Activated B cell treated with CpG ODN at 0.5 μM for 24 hours (primary cell): ENCODE data around the gene TMF1. TPM values are rescaled to one million over a fixed set of nuclear protein-coding genes. Genes with fewer than 3 reads are reported as not detected.

ENCODE experiments used
- ATAC-seq: fragments of 200-7000 bp; cut with Tn5 transposase; one replicate; pipeline ENCODE4 v1.10.0; 2021; ENCODE audit warnings: low read depth, mild to moderate bottlenecking, moderate library complexity
- CTCF ChIA-PET: fragments of 350-600 bp; sonication (Branson Sonifier 250); formaldehyde crosslinking; loops from one replicate; lab custom pipeline; 2021; ENCODE audit warnings: antibody characterized with exemption; lab: Charles Lee
- POLR2A ChIA-PET: fragments of 350-600 bp; sonication (Branson Sonifier 250); formaldehyde crosslinking; loops from one replicate; lab custom pipeline; 2021; ENCODE audit warnings: antibody characterized with exemption; lab: Charles Lee
- DNase-seq: peaks from one replicate; pipeline ENCODE4 v3.0.0; 2022
- H3K27ac Mint-ChIP-seq: one replicate; pipeline ENCODE4 v1.8.0; 2020; ENCODE audit warnings: mixed read lengths
- H3K27me3 Mint-ChIP-seq: one replicate; pipeline ENCODE4 v1.8.0; 2021; ENCODE audit warnings: mixed read lengths
- H3K36me3 Mint-ChIP-seq: one replicate; pipeline ENCODE4 v1.8.0; 2021; ENCODE audit warnings: low read depth, mixed read lengths
- H3K4me1 Mint-ChIP-seq: one replicate; pipeline ENCODE4 v1.8.0; 2021; ENCODE audit warnings: mixed read lengths
- H3K4me3 Mint-ChIP-seq: one replicate; pipeline ENCODE4 v1.8.0; 2020; ENCODE audit warnings: mild to moderate bottlenecking, mixed read lengths
- H3K9me3 Mint-ChIP-seq: one replicate; pipeline ENCODE4 v1.8.0; 2020; ENCODE audit warnings: mixed read lengths
- intact Hi-C: fragments of 100-400 bp; cut with micrococcal nuclease; formaldehyde crosslinking; loops from one replicate; pipeline ENCODE4 v1.15.1; 2024
- total RNA-seq: library from RNA; stranded (reverse); gene quantifications from 2 replicates; pipeline ENCODE4 v1.2.3, GENCODE V29; 2022
- TF ChIP-seq, protein P1 (sequence below): fragments of 200-600 bp; IDR thresholded peaks from one replicate; pipeline ENCODE4 v1.8.0; 2022; ENCODE audit warnings: antibody characterized with exemption, mild to moderate bottlenecking

TMF1 gene
- total RNA-seq, 1 donor from 2014 or later, result 43.6 TPM

- Mint-ChIP-seq H3K4me3 (no peak overlapping the region), H3K4me1 (peaks cover 5% of the 10 kb centered on the region), H3K36me3 (peaks cover 19% of the 10 kb centered on the region), H3K9me3 (no peaks in the 10 kb centered on the region), H3K27me3 (no peaks in the 10 kb centered on the region), H3K27ac (no peak overlapping the region)
- TF ChIP-seq, protein P1, sequence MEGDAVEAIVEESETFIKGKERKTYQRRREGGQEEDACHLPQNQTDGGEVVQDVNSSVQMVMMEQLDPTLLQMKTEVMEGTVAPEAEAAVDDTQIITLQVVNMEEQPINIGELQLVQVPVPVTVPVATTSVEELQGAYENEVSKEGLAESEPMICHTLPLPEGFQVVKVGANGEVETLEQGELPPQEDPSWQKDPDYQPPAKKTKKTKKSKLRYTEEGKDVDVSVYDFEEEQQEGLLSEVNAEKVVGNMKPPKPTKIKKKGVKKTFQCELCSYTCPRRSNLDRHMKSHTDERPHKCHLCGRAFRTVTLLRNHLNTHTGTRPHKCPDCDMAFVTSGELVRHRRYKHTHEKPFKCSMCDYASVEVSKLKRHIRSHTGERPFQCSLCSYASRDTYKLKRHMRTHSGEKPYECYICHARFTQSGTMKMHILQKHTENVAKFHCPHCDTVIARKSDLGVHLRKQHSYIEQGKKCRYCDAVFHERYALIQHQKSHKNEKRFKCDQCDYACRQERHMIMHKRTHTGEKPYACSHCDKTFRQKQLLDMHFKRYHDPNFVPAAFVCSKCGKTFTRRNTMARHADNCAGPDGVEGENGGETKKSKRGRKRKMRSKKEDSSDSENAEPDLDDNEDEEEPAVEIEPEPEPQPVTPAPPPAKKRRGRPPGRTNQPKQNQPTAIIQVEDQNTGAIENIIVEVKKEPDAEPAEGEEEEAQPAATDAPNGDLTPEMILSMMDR, result no peak
- ATAC-seq, result no peak
- ChIA-PET CTCF (no interaction called here), POLR2A (no interaction called here)
- intact Hi-C loops, result no loop called here
- DNase-seq, result no peak
Observed at GRCh38 chr3:69008980-69009379, 43.2 kb downstream of the TMF1 start.

DNA sequence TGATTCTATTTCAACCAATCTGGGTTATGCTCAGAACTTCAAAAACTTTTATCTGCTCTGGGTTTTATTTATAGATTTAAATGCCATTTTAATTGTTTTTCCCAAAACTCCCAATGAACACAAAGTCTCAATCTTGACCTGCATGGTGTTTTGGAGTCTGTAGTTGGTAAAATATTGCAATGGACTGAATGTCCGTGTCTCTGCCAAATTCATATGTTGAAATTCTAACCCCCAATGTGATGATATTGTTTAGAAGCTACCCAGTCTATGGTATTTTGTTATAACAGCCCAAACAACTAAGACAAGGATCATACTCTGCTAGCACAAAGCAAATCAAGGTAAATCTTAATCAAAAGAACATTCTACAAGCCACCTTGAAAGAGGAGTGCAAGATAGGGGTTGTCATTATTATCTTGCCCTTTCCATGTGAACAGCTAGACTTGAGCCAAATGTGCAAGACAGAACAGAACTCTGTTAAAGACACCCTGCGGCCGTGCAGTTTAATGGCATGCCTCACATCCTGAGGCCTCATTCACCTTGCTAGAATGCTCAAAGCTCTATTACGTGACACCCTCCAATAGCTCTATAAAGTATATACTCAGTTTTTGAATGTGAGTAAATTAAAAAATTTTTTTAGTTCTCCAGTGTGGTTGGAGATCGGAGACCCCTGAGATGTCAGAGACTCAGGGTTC is 46.2 kb downstream of the TMF1 start:
- no peak for ATAC-seq
- ChIA-PET POLR2A (no interaction called here), CTCF (interaction anchor here (0.6 kb wide), 1 partner anchor 68 kb away, joined by 4 read pairs; no protein-coding TSS in a partner anchor)
- H3K36me3 Mint-ChIP-seq, result peaks cover 32% of the 10 kb centered on the region
- no peak overlapping the region for H3K4me3 Mint-ChIP-seq
- no peak overlapping the region for H3K27ac Mint-ChIP-seq
- TF ChIP-seq, protein P1, result no peak
- H3K4me1 Mint-ChIP-seq, result no peaks in the 10 kb centered on the region
- no peak for DNase-seq
- H3K27me3 Mint-ChIP-seq, result no peaks in the 10 kb centered on the region
- H3K9me3 Mint-ChIP-seq, result no peaks in the 10 kb centered on the region
- intact Hi-C loops, result no loop called here

- ChIA-PET CTCF (interaction anchor here (0.6 kb wide), 1 partner anchor 69 kb away, joined by 4 read pairs; no protein-coding TSS in a partner anchor), POLR2A (no interaction called here)
- TF ChIP-seq, protein P1, result no peak
- Mint-ChIP-seq H3K27me3 (no peaks in the 10 kb centered on the region), H3K27ac (no peak overlapping the region), H3K4me1 (no peaks in the 10 kb centered on the region), H3K4me3 (no peak overlapping the region), H3K36me3 (peaks cover 32% of the 10 kb centered on the region), H3K9me3 (no peaks in the 10 kb centered on the region)
- DNase-seq (no peak), ATAC-seq (no peak)
- intact Hi-C loops, result no loop called here
Observed at GRCh38 chr3:69005071-69005790, 46.9 kb downstream of the TMF1 start.

DNA sequence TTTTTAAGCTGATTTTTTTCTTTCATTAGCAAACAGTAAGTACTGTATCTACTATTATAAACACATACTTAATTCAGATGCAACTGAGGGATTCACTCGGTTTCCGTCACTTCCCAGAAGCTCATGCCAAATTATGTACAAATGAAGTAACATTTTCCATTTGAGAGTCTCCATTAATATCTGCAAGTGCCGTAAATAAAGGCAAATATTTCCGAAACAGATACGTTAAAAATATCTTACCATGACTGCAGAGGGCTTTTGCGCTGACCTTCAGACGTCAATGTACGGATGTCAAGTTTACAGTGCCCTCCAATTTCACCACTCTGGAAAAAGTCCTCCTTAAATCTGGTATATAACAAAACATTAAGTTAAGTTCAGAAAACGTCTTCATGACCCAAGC is 48.0 kb downstream of the TMF1 start:
- Mint-ChIP-seq H3K9me3 (no peaks in the 10 kb centered on the region), H3K4me3 (no peak overlapping the region), H3K27me3 (no peaks in the 10 kb centered on the region), H3K4me1 (no peaks in the 10 kb centered on the region), H3K36me3 (peaks cover 32% of the 10 kb centered on the region), H3K27ac (no peak overlapping the region)
- TF ChIP-seq, protein P1, result no peak
- intact Hi-C loops, result no loop called here
- ChIA-PET POLR2A (no interaction called here), CTCF (no interaction called here)
- no peak for ATAC-seq
- no peak for DNase-seq

DNA sequence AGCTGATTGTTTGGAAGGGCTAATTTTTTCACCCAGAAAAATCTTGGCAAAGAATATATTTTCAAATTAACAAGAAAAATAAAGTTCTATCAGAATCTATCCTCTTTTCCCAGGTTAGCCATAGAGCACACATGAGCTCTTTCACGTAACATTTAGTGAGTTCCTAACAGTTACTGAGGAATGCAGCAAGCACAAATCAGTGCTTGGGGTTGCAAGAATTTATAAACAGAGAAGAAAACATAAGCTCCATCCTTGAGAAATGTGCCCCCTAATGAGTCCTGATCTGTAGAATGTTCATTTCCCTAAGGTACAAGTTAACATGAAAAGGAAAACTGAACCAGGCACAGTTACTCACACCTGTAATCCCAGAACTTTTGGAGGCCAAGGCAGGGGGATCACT is 52.5 kb downstream of the TMF1 start:
- H3K9me3 Mint-ChIP-seq, result no peaks in the 10 kb centered on the region
- H3K27ac Mint-ChIP-seq, result no peak overlapping the region
- intact Hi-C loops, result no loop called here
- no peak overlapping the region for H3K4me3 Mint-ChIP-seq
- TF ChIP-seq, protein P1, result no peak
- DNase-seq (no peak), ATAC-seq (no peak)
- H3K36me3 Mint-ChIP-seq, result peaks cover 42% of the 10 kb centered on the region
- POLR2A ChIA-PET, result no interaction called here
- CTCF ChIA-PET, result no interaction called here
- H3K27me3 Mint-ChIP-seq, result no peaks in the 10 kb centered on the region
- no peaks in the 10 kb centered on the region for H3K4me1 Mint-ChIP-seq
